ENCODE results near the gene PADI3. TPM values are rescaled to one million over a fixed set of nuclear protein-coding genes. Genes with fewer than 3 reads are reported as not detected.

PADI3 gene
- total and polyA plus RNA-seq, 7 donors, result 0.51 TPM; not detected in 6

GRCh38 chr1:17250601-17251000 lies 1.7 kb downstream of the PADI3 start:
- peaks cover 0 to 11% (median 0%) of the 10 kb centered on the region in 3 donors for H3K27me3 ChIP-seq
- DNase-seq, result no peak
- WGBS, 2 donors, result 5 to 21% methylated on average over 7 of the region's 7 CpGs

GRCh38 chr1:17251246-17251645 lies 2.3 kb downstream of the PADI3 start:
- Histone ChIP-seq H3K27ac (no peak overlapping the region), H3K4me1 (no peaks in the 10 kb centered on the region), H3K27me3 (peaks cover 0 to 11% (median 0%) of the 10 kb centered on the region in 3 donors), H3K36me3 (no peaks in the 10 kb centered on the region), H3K4me3 (no peak overlapping the region), H3K9me3 (no peaks in the 10 kb centered on the region)
- no peak for DNase-seq
- WGBS, 2 donors, result 50 to 77% methylated on average over 5 of the region's 5 CpGs
- TF ChIP-seq POLR2AphosphoS5 (IDR thresholded peaks at IDR 0.05) (no peak), CTCF (IDR thresholded peaks at IDR 0.05) (no peak), POLR2A (IDR thresholded peaks at IDR 0.05) (no peak), EP300 (IDR thresholded peaks at IDR 0.05) (no peak)
- intact Hi-C loops (cut with DNase I), result no loop called here

More at GRCh38 chr1:17250601-17251000, 1.7 kb downstream of the PADI3 start:
- Histone ChIP-seq H3K9me3 (no peaks in the 10 kb centered on the region), H3K36me3 (no peaks in the 10 kb centered on the region), H3K4me3 (no peak overlapping the region), H3K4me1 (no peaks in the 10 kb centered on the region), H3K27ac (no peak overlapping the region)
- TF ChIP-seq EP300 (IDR thresholded peaks at IDR 0.05), result no peak
- no peak for TF ChIP-seq CTCF (IDR thresholded peaks at IDR 0.05)
- TF ChIP-seq POLR2AphosphoS5 (IDR thresholded peaks at IDR 0.05), result no peak
- intact Hi-C loops (cut with DNase I), result no loop called here

- Histone ChIP-seq H3K27ac (no peak overlapping the region), H3K9me3 (no peaks in the 10 kb centered on the region), H3K36me3 (no peaks in the 10 kb centered on the region), H3K27me3 (peaks cover 0 to 11% (median 0%) of the 10 kb centered on the region in 3 donors), H3K4me1 (no peaks in the 10 kb centered on the region), H3K4me3 (no peak overlapping the region)
- WGBS, 2 donors, result 68 to 80% methylated on average over 3 of the region's 3 CpGs
- TF ChIP-seq EP300 (IDR thresholded peaks at IDR 0.05), result no peak
- no peak for TF ChIP-seq POLR2AphosphoS5 (IDR thresholded peaks at IDR 0.05)
- TF ChIP-seq CTCF (IDR thresholded peaks at IDR 0.05), result no peak
- TF ChIP-seq POLR2A (IDR thresholded peaks at IDR 0.05), result no peak
- intact Hi-C loops (cut with DNase I), result no loop called here
- DNase-seq, result no peak
These were observed 2.9 kb downstream of the PADI3 start for GRCh38 chr1:17251701-17252376.

GRCh38 chr1:17255336-17255735 lies 6.4 kb downstream of the PADI3 start:
- TF ChIP-seq POLR2A (IDR thresholded peaks at IDR 0.05), result no peak
- no peak for TF ChIP-seq EP300 (IDR thresholded peaks at IDR 0.05)
- TF ChIP-seq POLR2AphosphoS5 (IDR thresholded peaks at IDR 0.05), result no peak
- no peak for TF ChIP-seq CTCF (IDR thresholded peaks at IDR 0.05)
- Histone ChIP-seq H3K9me3 (no peaks in the 10 kb centered on the region), H3K4me1 (no peaks in the 10 kb centered on the region), H3K4me3 (no peak overlapping the region), H3K27ac (no peak overlapping the region), H3K36me3 (no peaks in the 10 kb centered on the region), H3K27me3 (peaks cover 0 to 22% (median 0%) of the 10 kb centered on the region in 3 donors)
- no peak for DNase-seq
- intact Hi-C loops (cut with DNase I), result no loop called here
- 35 to 79% methylated on average over 5 of the region's 5 CpGs for WGBS, 2 donors
